SJSA1 (cell line): Measurements from ENCODE around the gene PTP4A2. TPM values are rescaled to one million over a fixed set of nuclear protein-coding genes. Genes with fewer than 3 reads are reported as not detected.

Experiments
- DNase-seq, 2 experiments: peaks; one replicate each; pipeline ENCODE4 v3.0.0-alpha.2; 2015 to 2020; ENCODE audit warnings: low spot score in 2 of 2, low read depth in 1 of 2
- H3K27ac ChIP-seq: fragments of 250-450 bp; sonication (Bioruptor Pico); 2 replicates; pipeline ENCODE4 v1.5.1; 2020; ENCODE audit warnings: mild to moderate bottlenecking, moderate library complexity
- H3K27me3 ChIP-seq: fragments of 250-450 bp; sonication (Bioruptor Pico); replicated peaks from 2 replicates; pipeline ENCODE4 v1.5.1; 2020; ENCODE audit warnings: mild to moderate bottlenecking, moderate library complexity
- H3K36me3 ChIP-seq: fragments of 250-450 bp; sonication (Bioruptor Pico); 2 replicates; pipeline ENCODE4 v1.5.1; 2020; ENCODE audit warnings: mild to moderate bottlenecking
- H3K4me1 ChIP-seq: fragments of 250-450 bp; sonication (Bioruptor Pico); replicated peaks from 2 replicates; pipeline ENCODE4 v1.6.1; 2021; ENCODE audit warnings: mild to moderate bottlenecking
- H3K4me3 ChIP-seq: fragments of 250-450 bp; sonication (Bioruptor Pico); 2 replicates; pipeline ENCODE4 v1.5.1; 2020; ENCODE audit warnings: mild to moderate bottlenecking
- H3K9me3 ChIP-seq: fragments of 250-450 bp; sonication (Bioruptor Pico); replicated peaks from 2 replicates; pipeline ENCODE4 v1.5.1; 2020; ENCODE audit warnings: mild to moderate bottlenecking
- total RNA-seq: library from RNA; depleted of rRNA; stranded (reverse); fragments of >200 nt; shearing (Covaris generic); gene quantifications from 2 replicates; pipeline ENCODE4 v1.2.3, GENCODE V29; 2014; rRNA removed

PTP4A2 gene
- 287 and 325 TPM in 2 replicates for total RNA-seq

GRCh38 chr1:31938184-31938975 is at the start of gene PTP4A2:
TSS of gene PTP4A2 (minus strand) at chr1:31938368. CDS start at chr1:31919065, 19,303 bp downstream.
- H3K4me3 ChIP-seq: peak within 1 kb of the TSS; percentile 99
- peak within 1 kb of the TSS; percentile 82 for H3K27ac ChIP-seq
- H3K4me1 ChIP-seq: peaks cover 53% of the 10 kb centered on the region
- no peaks in the 10 kb centered on the region for H3K27me3 ChIP-seq
- DNase-seq: peak; percentile 95 to 97
- no peaks in the 10 kb centered on the region for H3K9me3 ChIP-seq
- H3K36me3 ChIP-seq: peaks cover 20% of the 10 kb centered on the region

GRCh38 chr1:31987135-31987619 is 49.0 kb upstream of the PTP4A2 start:
- no peak for DNase-seq
- H3K4me3 ChIP-seq: no peak overlapping the region
- no peak overlapping the region for H3K27ac ChIP-seq
- H3K27me3 ChIP-seq: no peaks in the 10 kb centered on the region
- H3K4me1 ChIP-seq: peaks cover 15% of the 10 kb centered on the region
- no peaks in the 10 kb centered on the region for H3K36me3 ChIP-seq
- H3K9me3 ChIP-seq: no peaks in the 10 kb centered on the region

DNA sequence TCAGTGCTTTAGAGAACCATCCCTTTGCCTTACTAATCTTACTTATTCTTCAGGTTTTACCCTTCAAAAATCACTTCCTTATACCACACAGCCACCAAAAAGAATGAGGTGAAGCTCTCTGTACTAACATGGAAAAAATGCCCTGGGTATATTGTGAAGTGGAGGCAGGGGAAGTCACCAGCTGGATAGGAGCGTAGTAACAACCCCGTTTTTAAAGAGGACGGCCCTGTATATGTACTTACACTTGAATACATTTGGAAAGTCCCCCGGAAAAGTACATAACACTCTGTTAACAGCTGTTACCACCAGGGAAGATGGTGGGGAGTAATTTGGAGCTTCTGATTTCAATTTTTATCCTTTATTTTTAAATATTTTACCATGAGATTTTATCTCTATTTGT is 47.3 kb upstream of the PTP4A2 start:
- H3K27ac ChIP-seq: peak overlapping the region; percentile 22; the same call in 1 of the 2 replicates
- peak in 1 of 2 experiments; percentile 30 for DNase-seq
- no peaks in the 10 kb centered on the region for H3K36me3 ChIP-seq
- H3K27me3 ChIP-seq: no peaks in the 10 kb centered on the region
- H3K4me1 ChIP-seq: peaks cover 15% of the 10 kb centered on the region
- no peak overlapping the region for H3K4me3 ChIP-seq
- no peaks in the 10 kb centered on the region for H3K9me3 ChIP-seq

DNA sequence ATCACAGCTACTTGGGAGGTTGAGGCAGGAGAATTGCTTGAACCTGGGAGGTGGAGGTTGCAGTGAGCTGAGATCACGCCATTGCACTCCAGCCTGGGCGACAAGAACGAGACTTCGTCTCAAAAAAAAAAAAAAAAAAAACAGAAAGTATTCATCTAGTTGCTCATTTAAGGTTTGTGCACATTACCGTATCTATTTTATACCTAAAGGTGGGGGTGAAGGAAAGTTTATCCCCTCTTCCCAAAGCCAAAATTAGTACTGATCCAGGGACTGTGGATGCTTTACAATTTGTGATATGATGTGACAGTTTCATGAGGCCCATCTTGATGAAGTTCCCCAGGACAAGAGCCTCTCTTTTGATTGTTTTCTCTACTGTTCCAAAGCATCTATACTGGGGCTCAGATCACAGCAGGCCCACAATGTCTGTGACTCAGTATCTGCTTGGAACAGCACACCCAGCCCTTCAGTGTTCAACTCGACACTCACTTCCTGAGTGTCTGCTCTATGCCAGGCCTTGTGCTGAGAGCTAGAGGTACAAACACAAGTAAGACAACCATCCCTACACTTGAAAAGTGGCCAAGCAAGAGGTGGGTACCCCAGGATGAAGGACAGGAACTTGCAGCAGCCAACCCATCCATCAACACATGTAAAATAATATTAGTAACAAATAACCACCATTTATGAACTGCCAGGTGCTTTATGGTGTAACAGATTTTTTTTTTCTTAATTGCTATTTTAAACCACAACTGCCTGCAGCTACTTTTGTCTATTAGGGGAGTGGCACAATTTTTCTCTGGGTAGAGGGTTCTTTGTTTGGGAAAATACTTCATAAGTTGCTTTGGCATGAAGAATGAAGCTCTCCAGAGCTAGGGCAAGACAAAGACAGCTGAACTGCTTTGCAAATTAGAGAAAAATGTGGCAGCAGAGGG is 46.5 kb upstream of the PTP4A2 start:
- no peaks in the 10 kb centered on the region for H3K36me3 ChIP-seq
- peak overlapping the region; percentile 22; the same call in 1 of the 2 replicates for H3K27ac ChIP-seq

GRCh38 chr1:31981972-31982371 is 43.8 kb upstream of the PTP4A2 start:
- Histone ChIP-seq H3K9me3 (no peaks in the 10 kb centered on the region), H3K27me3 (no peaks in the 10 kb centered on the region), H3K4me1 (peaks cover 33% of the 10 kb centered on the region), H3K27ac (no peak overlapping the region), H3K4me3 (no peak overlapping the region), H3K36me3 (no peaks in the 10 kb centered on the region)
- DNase-seq: no peak

More for the DNA sequence above, 46.5 kb upstream of the PTP4A2 start:
- Histone ChIP-seq H3K9me3 (no peaks in the 10 kb centered on the region), H3K4me1 (peaks cover 15% of the 10 kb centered on the region), H3K27me3 (no peaks in the 10 kb centered on the region), H3K4me3 (no peak overlapping the region)
- DNase-seq: no peak

- Histone ChIP-seq H3K9me3 (no peaks in the 10 kb centered on the region), H3K36me3 (no peaks in the 10 kb centered on the region), H3K27me3 (no peaks in the 10 kb centered on the region), H3K4me1 (peaks cover 33% of the 10 kb centered on the region), H3K4me3 (no peak overlapping the region), H3K27ac (no peak overlapping the region)
- DNase-seq: no peak
Observed at GRCh38 chr1:31981456-31981839, 43.3 kb upstream of the PTP4A2 start.

DNA sequence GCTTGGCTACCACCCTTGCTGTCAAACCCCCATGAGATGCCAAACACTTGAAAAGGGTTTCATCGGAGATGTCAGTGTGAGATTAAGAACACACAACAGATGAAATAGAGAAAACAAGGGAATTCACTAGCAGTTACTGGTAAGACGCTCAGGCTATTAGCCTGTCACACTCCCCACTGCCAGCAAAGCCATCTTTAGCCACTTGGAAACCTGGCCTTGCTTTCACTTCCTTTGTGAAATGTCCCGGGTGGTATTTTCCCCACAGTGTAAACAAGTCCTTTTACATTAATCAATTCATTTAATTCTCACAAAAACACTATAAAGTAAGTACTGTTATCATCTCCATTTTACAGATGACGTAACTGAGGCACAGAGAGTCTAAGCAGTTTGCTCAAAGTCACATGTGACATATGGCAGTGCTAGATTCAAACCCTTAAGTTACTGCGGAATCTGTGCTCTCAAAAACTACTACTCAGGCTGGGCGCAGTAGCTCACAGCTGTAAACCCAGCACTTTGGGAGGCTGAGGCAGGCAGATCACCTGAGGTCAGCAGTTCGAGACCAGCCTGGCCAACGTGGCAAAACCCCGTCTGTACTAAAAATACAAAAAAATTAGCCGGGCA is 42.8 kb upstream of the PTP4A2 start:
- Histone ChIP-seq H3K4me1 (peaks cover 33% of the 10 kb centered on the region), H3K27ac (no peak overlapping the region)

DNA sequence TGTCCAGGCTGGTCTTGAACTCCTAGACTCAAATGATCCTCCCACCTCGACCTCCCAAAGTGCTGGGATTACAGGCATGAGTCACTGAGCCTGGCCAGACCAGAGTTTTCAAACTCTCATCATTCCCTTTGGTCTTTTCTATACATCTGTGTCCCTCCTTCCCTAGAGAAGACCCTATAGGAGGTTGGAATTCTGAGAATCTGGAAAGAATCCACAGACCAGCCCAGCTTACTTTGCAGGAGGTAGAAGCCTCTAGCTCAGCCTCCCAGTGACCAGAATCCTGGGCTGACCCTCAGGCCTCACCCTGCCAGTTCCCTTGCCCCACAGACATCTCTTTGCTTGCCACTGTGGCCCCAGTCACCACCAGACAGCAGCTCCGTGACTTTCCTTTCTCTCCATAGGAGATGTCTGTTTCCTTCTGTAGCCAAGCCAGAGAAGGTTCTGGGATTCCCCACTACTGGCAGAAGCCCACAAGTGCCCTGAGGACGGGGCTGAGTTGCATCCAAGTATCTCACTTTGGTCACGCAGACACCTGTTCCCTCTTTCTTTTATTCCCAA is 40.8 kb upstream of the PTP4A2 start:
- H3K36me3 ChIP-seq: no peaks in the 10 kb centered on the region
- no peaks in the 10 kb centered on the region for H3K27me3 ChIP-seq
- H3K27ac ChIP-seq: no peak overlapping the region
- no peaks in the 10 kb centered on the region for H3K9me3 ChIP-seq
- DNase-seq: peak; percentile 49 to 51
- no peak overlapping the region for H3K4me3 ChIP-seq
- peaks cover 18% of the 10 kb centered on the region for H3K4me1 ChIP-seq

More for the DNA sequence above, 42.8 kb upstream of the PTP4A2 start:
- no peak for DNase-seq
- H3K27me3 ChIP-seq: no peaks in the 10 kb centered on the region
- no peaks in the 10 kb centered on the region for H3K9me3 ChIP-seq
- H3K36me3 ChIP-seq: no peaks in the 10 kb centered on the region
- no peak overlapping the region for H3K4me3 ChIP-seq

DNA sequence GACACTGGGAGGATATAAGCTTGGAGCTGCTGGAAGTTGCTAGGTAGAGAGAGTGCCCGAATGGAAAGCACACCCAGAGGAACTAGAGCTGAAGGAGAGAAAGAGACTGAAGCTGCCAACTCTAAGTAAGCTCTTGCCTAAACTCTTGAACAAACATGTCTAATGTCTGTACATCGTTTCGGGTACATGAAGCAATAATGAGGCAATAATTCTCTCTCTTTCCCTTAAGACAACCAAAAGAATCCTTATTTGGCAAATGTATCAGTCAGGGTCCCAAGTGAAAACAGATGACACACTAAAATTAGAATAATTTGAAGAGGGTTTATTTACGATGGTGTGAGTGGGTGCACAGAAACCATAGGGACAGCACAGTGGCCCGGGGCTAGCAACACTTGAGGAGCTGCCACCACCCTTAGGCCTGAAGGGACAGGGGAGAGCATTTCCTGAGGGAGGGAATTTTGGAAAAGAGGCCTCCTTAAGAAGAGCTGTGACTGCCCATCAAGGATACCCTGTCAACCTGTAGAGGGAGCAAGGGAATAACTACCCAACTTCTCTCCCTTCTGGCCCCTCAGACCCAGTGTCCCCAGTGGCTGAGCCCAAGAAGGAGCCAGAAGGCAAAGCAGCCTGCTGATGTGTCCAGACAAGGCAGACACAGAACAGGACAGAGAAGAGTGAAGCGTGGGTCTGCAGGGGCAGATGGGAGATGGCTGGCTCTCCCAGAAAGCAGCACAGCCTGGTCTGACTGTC is 39.4 kb upstream of the PTP4A2 start:
- no peaks in the 10 kb centered on the region for H3K9me3 ChIP-seq
- H3K4me3 ChIP-seq: no peak overlapping the region
- H3K27ac ChIP-seq: no peak overlapping the region
- no peaks in the 10 kb centered on the region for H3K36me3 ChIP-seq
- peak; percentile 54 to 67 for DNase-seq
- peaks cover 18% of the 10 kb centered on the region for H3K4me1 ChIP-seq
- no peaks in the 10 kb centered on the region for H3K27me3 ChIP-seq

DNA sequence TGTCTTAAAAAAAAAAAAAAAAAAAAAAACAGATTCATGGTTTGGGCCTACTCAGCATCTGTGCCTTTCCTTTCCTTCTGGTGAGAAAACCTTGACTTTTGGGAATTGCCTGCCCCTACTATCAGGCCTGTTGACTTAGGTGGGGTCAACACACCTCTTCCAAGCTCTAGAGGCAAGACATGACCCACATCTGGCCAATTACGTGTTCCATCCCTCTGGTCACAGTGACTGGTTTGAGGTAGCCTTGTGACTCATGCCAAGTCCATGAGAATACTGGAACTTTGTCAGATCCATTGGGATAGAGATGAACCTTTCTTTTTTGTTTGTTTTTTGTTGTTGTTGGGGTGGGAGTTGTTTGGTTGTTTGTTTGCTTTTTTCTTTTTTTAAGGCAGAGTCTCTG is 38.2 kb upstream of the PTP4A2 start:
- H3K4me3 ChIP-seq: no peak overlapping the region
- DNase-seq: no peak
- H3K9me3 ChIP-seq: no peaks in the 10 kb centered on the region
- H3K36me3 ChIP-seq: no peaks in the 10 kb centered on the region
- H3K27me3 ChIP-seq: no peaks in the 10 kb centered on the region
- peaks cover 18% of the 10 kb centered on the region for H3K4me1 ChIP-seq
- no peak overlapping the region for H3K27ac ChIP-seq

- H3K9me3 ChIP-seq: no peaks in the 10 kb centered on the region
Observed at GRCh38 chr1:31970873-31971272, 32.7 kb upstream of the PTP4A2 start.

DNA sequence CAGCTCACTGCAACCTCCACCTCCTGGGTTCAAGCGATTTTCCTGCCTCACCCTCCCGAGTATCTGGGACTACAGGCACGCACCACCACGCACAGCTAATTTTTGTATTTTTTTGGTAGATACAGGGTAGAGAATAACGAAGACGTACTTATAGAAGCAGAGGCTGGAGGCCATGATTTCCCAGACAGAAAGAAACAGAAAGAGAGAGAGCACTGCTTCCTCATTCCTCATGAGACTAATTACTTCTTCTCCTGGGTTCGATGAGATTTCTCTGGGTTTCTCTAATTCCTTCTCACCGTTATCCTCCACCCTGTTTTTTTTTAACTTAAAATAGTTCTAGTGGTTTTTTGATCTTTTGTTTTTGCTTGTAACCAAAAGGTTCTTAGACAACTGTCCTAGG is 23.4 kb upstream of the PTP4A2 start:
- no peaks in the 10 kb centered on the region for H3K9me3 ChIP-seq
- H3K4me3 ChIP-seq: no peak overlapping the region
- H3K27ac ChIP-seq: no peak overlapping the region
- H3K4me1 ChIP-seq: peaks cover 4% of the 10 kb centered on the region
- no peaks in the 10 kb centered on the region for H3K27me3 ChIP-seq
- no peaks in the 10 kb centered on the region for H3K36me3 ChIP-seq
- DNase-seq: no peak

More at GRCh38 chr1:31970873-31971272, 32.7 kb upstream of the PTP4A2 start:
- DNase-seq: no peak
- Histone ChIP-seq H3K36me3 (no peaks in the 10 kb centered on the region), H3K4me3 (no peak overlapping the region), H3K27ac (no peak overlapping the region), H3K4me1 (no peaks in the 10 kb centered on the region), H3K27me3 (no peaks in the 10 kb centered on the region)
